NCI-H2081 (cell line): ENCODE results near the gene PHKA1.
"Not testable (repeated sequence)": the region's sequence is repeated elsewhere in the genome, so short reads cannot be mapped to it uniquely, and the experiment has no call there.

ENCODE experiments used
- DNase-seq, 2 experiments: peaks; one replicate each; lab custom pipeline; 2025; lab: John Stamatoyannopoulos, UW

Gene PHKA1

GRCh38 chrX:72713599-72714477 is at the start of gene PHKA1:
TSS of gene PHKA1 (minus strand) at chrX:72714306. CDS start at chrX:72713880, 426 bp downstream.
- peak; percentile 28 to 58 for DNase-seq

- not testable (repeated sequence) for DNase-seq
Measured at GRCh38 chrX:72760454-72760853, 46.3 kb upstream of the PHKA1 start.

- not testable (repeated sequence) for DNase-seq
Measured at GRCh38 chrX:72748545-72748944, 34.4 kb upstream of the PHKA1 start.

- DNase-seq: not testable (repeated sequence)
Measured at GRCh38 chrX:72745546-72745945, 31.4 kb upstream of the PHKA1 start.

- DNase-seq: no peak
Measured at GRCh38 chrX:72735561-72735960, 21.5 kb upstream of the PHKA1 start.

- DNase-seq: not testable (repeated sequence)
Measured at GRCh38 chrX:72733636-72734035, 19.5 kb upstream of the PHKA1 start.

- DNase-seq: no peak
Measured at GRCh38 chrX:72727846-72728245, 13.7 kb upstream of the PHKA1 start.

- DNase-seq: no peak
Measured at GRCh38 chrX:72716766-72717165, 2.7 kb upstream of the PHKA1 start.

GRCh38 chrX:72715546-72715945 is 1.4 kb upstream of the PHKA1 start:
- DNase-seq: no peak

GRCh38 chrX:72714478-72714916 is 391 bp upstream of the PHKA1 start:
- peak; percentile 56 to 59 for DNase-seq

GRCh38 chrX:72713130-72713529 is 976 bp downstream of the PHKA1 start:
- DNase-seq: no peak

- no peak for DNase-seq
Measured at GRCh38 chrX:72712094-72712755, 1.9 kb downstream of the PHKA1 start.

- no peak for DNase-seq
Measured at GRCh38 chrX:72705814-72706213, 8.3 kb downstream of the PHKA1 start.

- DNase-seq: no peak
Measured at GRCh38 chrX:72705111-72705510, 9.0 kb downstream of the PHKA1 start.

GRCh38 chrX:72694170-72694569 is 19.9 kb downstream of the PHKA1 start:
- no peak for DNase-seq

- DNase-seq: no peak
Measured at GRCh38 chrX:72693477-72693876, 20.6 kb downstream of the PHKA1 start.

GRCh38 chrX:72687396-72687795 is 26.7 kb downstream of the PHKA1 start:
- DNase-seq: no peak

- peak; percentile 27 to 48 for DNase-seq
Measured at GRCh38 chrX:72685810-72686456, 28.2 kb downstream of the PHKA1 start.

- no peak for DNase-seq
Measured at GRCh38 chrX:72685018-72685417, 29.1 kb downstream of the PHKA1 start.

- DNase-seq: no peak
Measured at GRCh38 chrX:72683631-72684030, 30.5 kb downstream of the PHKA1 start.

GRCh38 chrX:72676465-72676864 is 37.6 kb downstream of the PHKA1 start:
- no peak for DNase-seq

- DNase-seq: not testable (repeated sequence)
Measured at GRCh38 chrX:72673951-72674350, 40.2 kb downstream of the PHKA1 start.

GRCh38 chrX:72669508-72669907 is 44.6 kb downstream of the PHKA1 start:
- not testable (repeated sequence) for DNase-seq
